Mucosa of stomach (tissue), 1 donor: Measurements from ENCODE around the gene ARHGDIB.

ENCODE experiments used
- H3K27me3 ChIP-seq: one replicate; pipeline ENCODE4 v1.7.0; 2013; ENCODE audit warnings: mild to moderate bottlenecking, low read length; ENCODE audit not compliant: control insufficient read depth, insufficient read depth
- H3K36me3 ChIP-seq: one replicate; pipeline ENCODE4 v1.7.0; 2013; ENCODE audit warnings: low read length; ENCODE audit not compliant: control insufficient read depth, insufficient read depth
- H3K4me1 ChIP-seq: one replicate; pipeline ENCODE4 v1.7.0; 2013; ENCODE audit warnings: mild to moderate bottlenecking, low read length; ENCODE audit not compliant: control insufficient read depth, insufficient read depth
- H3K4me3 ChIP-seq: one replicate; pipeline ENCODE4 v1.7.0; 2013; ENCODE audit warnings: low read length
- H3K9ac ChIP-seq: one replicate; pipeline ENCODE4 v1.7.0; 2013; ENCODE audit warnings: mild to moderate bottlenecking, low read length, moderate library complexity
- H3K9me3 ChIP-seq: one replicate; pipeline ENCODE4 v1.7.0; 2013; ENCODE audit warnings: mild to moderate bottlenecking, low read length, moderate library complexity; ENCODE audit not compliant: control insufficient read depth
- donor health status: Pancreatic carcinoma.

The ARHGDIB gene

DNA sequence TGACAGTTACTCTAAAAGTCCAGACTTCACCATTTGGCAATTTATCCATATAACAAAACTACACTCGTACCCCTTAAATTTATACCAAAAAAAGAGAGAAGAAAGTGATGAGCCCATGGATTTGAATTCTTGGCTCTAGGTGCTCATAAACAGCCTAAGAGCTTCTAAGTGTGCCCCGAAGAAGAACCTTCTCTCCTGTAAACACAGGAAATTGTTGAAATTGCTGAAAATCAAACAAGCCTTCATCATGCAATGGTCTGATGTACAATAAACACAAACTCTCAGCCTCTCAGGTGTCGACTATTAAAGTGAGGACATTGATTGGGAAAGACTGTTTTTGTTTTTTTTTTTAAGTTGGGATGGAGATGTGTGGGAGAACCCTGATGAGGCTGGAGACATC, 33.2 kb upstream of the ARHGDIB start:
- H3K4me1 ChIP-seq = no peaks in the 10 kb centered on the region

DNA sequence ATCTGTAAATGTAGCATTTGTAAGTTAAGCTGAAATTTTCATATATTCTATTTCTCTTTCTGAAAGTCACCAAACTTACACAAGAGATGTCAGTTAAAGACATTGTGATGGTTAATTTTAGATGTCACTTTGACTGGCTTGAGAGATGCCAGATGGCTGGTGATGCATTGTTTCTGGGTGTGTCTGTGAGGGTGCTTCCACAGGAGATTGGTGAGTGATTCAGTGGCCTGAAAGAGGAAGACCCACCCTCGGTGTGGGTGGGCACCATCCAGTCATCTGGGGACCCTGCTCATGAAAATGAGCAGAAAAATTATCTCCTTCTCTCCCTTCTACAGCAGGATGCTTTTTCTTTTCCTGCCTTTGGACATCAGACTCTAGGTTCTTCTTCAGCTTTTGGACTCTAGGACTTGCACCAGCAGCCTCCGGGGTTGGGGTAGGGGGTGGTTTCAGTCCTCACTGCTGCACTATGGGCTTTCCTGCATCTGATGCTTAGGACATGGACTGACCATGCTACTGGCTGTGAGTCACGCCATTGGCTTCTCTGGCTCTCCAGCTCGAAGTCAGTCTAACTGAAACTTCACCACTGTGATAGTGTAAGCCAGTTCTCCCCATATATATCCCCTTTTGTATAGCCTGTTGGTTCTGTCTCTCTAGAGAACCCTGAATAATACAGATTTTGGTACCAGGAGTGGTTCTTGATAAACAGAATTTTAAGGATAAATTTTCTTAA, 32.3 kb upstream of the ARHGDIB start:
- H3K4me1 ChIP-seq = no peaks in the 10 kb centered on the region
- no peaks in the 10 kb centered on the region for H3K36me3 ChIP-seq
- no peaks in the 10 kb centered on the region for H3K9me3 ChIP-seq
- H3K27me3 ChIP-seq = no peaks in the 10 kb centered on the region
- H3K9ac ChIP-seq = no peak overlapping the region
- no peak overlapping the region for H3K4me3 ChIP-seq

More for the DNA sequence above, 33.2 kb upstream of the ARHGDIB start:
- H3K9ac ChIP-seq = no peak overlapping the region
- no peaks in the 10 kb centered on the region for H3K36me3 ChIP-seq
- no peaks in the 10 kb centered on the region for H3K9me3 ChIP-seq
- H3K27me3 ChIP-seq = no peaks in the 10 kb centered on the region
- no peak overlapping the region for H3K4me3 ChIP-seq

- no peak overlapping the region for H3K9ac ChIP-seq
- no peaks in the 10 kb centered on the region for H3K9me3 ChIP-seq
- no peaks in the 10 kb centered on the region for H3K4me1 ChIP-seq
- no peaks in the 10 kb centered on the region for H3K36me3 ChIP-seq
- no peak overlapping the region for H3K4me3 ChIP-seq
- H3K27me3 ChIP-seq = no peaks in the 10 kb centered on the region
These were observed 31.7 kb upstream of the ARHGDIB start for GRCh38 chr12:14993117-14993516.

DNA sequence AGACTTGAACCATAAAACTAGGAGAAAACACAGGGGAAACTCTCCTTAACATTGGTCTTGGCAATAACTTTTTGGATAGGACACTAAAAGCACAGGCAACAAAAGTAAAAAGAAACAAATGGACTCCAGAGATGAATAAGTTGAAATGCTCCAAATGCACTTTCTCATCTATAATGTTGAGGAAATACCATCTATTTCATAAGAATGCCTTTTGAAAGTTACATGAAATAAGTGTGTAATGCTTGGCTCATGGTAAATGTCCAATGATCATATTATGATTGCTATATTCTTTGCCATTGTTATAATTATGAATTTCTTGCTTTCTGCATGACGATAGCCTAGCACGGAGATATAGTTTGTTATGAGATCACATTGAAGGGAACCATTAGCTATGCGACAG, 31.3 kb upstream of the ARHGDIB start:
- no peak overlapping the region for H3K4me3 ChIP-seq
- H3K36me3 ChIP-seq = no peaks in the 10 kb centered on the region
- no peaks in the 10 kb centered on the region for H3K4me1 ChIP-seq
- no peaks in the 10 kb centered on the region for H3K27me3 ChIP-seq
- H3K9me3 ChIP-seq = no peaks in the 10 kb centered on the region
- H3K9ac ChIP-seq = no peak overlapping the region

DNA sequence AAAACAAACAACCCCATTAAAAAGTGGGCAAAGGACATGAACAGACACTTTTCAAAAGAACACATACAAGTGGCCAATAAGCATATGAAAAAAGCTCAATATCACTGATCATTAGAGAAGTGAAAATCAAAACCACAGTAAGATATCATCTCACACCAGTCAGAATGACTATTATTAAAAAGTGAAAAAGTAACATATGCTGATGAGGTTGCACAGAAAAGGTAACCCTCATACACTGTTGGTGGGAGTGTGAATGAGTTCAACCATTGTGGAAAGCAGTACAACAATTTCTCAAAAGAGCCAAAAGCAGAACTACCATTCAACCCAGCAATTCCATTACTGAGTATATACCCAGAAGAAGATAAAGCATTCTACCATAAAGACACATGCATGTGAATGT, 29.7 kb upstream of the ARHGDIB start:
- no peaks in the 10 kb centered on the region for H3K36me3 ChIP-seq
- H3K4me1 ChIP-seq = no peaks in the 10 kb centered on the region
- no peaks in the 10 kb centered on the region for H3K9me3 ChIP-seq
- no peaks in the 10 kb centered on the region for H3K27me3 ChIP-seq
- no peak overlapping the region for H3K9ac ChIP-seq
- no peak overlapping the region for H3K4me3 ChIP-seq

- H3K36me3 ChIP-seq = no peaks in the 10 kb centered on the region
- no peak overlapping the region for H3K4me3 ChIP-seq
- no peaks in the 10 kb centered on the region for H3K4me1 ChIP-seq
- no peak overlapping the region for H3K9ac ChIP-seq
- no peaks in the 10 kb centered on the region for H3K9me3 ChIP-seq
- H3K27me3 ChIP-seq = no peaks in the 10 kb centered on the region
These were observed 28.4 kb upstream of the ARHGDIB start for GRCh38 chr12:14989790-14990189.

DNA sequence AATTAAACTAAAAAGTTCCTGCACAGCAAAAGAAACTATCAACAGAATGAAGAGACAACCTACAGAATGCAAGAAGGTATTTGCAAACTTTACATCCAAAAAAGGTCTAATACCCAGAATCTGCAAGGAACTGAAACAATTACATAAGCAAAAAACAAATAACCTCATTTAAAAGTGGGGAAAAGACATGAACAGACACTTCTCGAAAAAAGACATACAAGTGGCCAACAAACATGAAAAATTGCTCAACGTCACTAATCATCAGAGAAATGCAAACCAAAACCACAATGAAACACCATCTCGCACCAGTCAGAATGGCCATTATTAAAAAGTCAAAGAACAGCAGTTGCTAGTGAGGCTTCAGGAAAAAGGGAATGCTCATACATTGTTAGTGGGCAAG, 26.6 kb upstream of the ARHGDIB start:
- Histone ChIP-seq H3K27me3 (no peaks in the 10 kb centered on the region), H3K9ac (no peak overlapping the region), H3K4me3 (no peak overlapping the region), H3K36me3 (no peaks in the 10 kb centered on the region), H3K9me3 (no peaks in the 10 kb centered on the region), H3K4me1 (no peaks in the 10 kb centered on the region)

DNA sequence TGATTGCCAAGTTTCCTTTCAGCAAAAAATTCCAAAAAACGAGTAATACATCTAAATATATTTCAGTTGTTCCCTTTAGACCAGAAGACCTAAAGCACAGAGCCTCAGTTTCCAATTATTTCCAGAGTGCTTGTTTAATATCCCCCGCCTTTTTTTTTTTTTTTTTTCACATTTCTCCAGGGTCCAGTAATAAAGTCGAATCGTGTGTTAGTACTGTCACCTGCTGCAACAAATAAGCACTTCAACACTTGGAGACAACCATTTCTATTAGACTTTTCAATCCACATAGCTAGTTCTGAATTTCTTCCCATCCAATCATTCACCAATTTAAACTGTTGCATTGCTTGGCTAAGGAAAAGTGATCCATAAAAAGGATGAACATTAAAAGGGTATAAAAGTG, 25.0 kb upstream of the ARHGDIB start:
- Histone ChIP-seq H3K4me1 (no peaks in the 10 kb centered on the region), H3K9me3 (no peaks in the 10 kb centered on the region), H3K27me3 (no peaks in the 10 kb centered on the region), H3K9ac (no peak overlapping the region), H3K36me3 (no peaks in the 10 kb centered on the region), H3K4me3 (no peak overlapping the region)

DNA sequence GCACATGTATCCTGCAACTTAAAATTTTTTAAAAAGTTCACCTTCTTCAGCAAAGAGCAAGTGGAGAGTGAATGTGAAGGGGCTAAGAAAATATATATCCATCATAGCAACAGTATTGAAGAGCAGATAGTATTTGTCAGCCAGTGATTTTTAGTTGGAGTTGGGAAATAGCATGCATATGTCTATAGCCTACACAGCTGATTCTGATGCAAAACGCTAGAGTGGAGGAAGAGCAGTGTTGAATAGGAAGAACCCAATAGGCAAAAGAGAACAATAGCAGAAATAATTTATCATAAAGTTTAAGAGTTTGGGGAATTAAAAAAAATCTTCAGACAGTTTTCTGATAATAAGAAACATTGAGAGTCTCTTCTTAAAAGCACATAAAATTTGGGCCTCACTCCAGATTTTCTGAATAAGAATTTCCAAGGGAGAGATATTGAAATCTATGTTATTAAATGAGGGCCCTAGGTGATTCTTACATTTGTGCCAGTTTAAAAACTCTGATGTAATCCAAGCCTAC, 23.4 kb upstream of the ARHGDIB start:
- no peaks in the 10 kb centered on the region for H3K27me3 ChIP-seq
- H3K4me1 ChIP-seq = no peaks in the 10 kb centered on the region
- no peaks in the 10 kb centered on the region for H3K9me3 ChIP-seq
- no peak overlapping the region for H3K4me3 ChIP-seq
- H3K36me3 ChIP-seq = no peaks in the 10 kb centered on the region
- H3K9ac ChIP-seq = no peak overlapping the region

GRCh38 chr12:14984036-14984435, 22.6 kb upstream of the ARHGDIB start:
- H3K27me3 ChIP-seq = no peaks in the 10 kb centered on the region
- no peak overlapping the region for H3K4me3 ChIP-seq
- H3K4me1 ChIP-seq = no peaks in the 10 kb centered on the region
- H3K9ac ChIP-seq = no peak overlapping the region
- H3K36me3 ChIP-seq = no peaks in the 10 kb centered on the region
- no peaks in the 10 kb centered on the region for H3K9me3 ChIP-seq

DNA sequence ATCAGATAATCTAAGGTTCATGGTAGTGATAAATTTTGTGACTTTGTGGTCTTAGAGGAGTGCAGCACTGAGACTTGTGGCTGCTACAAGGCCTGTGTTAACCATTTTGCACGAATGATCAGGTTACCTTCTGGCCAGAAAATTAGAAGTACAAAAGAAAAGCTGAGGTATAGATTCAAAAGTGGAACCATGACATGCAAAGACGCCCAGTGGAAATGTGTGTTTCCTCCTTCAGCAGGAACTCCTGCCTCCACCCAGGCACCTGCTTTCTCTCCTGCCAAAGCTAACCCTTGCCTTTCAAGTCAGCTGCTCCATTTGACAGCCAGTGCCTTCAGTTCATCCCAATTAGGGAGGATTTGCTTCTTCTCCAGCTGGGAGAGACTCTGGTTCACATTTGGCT, 21.6 kb upstream of the ARHGDIB start:
- no peaks in the 10 kb centered on the region for H3K27me3 ChIP-seq
- no peaks in the 10 kb centered on the region for H3K9me3 ChIP-seq
- no peaks in the 10 kb centered on the region for H3K4me1 ChIP-seq
- H3K36me3 ChIP-seq = no peaks in the 10 kb centered on the region
- no peak overlapping the region for H3K4me3 ChIP-seq
- no peak overlapping the region for H3K9ac ChIP-seq

DNA sequence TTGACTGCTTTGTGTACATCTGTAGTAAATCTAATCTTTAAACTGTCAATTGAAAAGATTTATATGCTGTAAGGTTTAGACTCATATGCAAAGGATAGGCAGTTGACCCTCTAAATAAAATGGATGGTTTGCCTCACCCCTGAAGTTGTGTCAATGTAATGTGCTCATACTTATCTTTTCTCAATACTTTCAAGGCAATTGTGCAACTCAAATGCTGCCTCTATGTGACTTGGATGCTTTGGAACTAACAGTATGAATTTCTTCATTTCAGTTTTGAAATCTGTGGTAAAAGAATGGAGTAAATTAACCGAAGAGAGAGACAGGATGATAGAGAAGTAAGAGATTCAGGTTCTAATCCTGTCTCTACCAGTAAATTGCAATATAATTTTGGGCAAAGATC, 21.2 kb upstream of the ARHGDIB start:
- Histone ChIP-seq H3K9ac (no peak overlapping the region), H3K4me1 (no peaks in the 10 kb centered on the region), H3K9me3 (no peaks in the 10 kb centered on the region), H3K27me3 (no peaks in the 10 kb centered on the region), H3K4me3 (no peak overlapping the region), H3K36me3 (no peaks in the 10 kb centered on the region)

GRCh38 chr12:14981049-14981448, 19.6 kb upstream of the ARHGDIB start:
- no peaks in the 10 kb centered on the region for H3K36me3 ChIP-seq

More at GRCh38 chr12:14981049-14981448, 19.6 kb upstream of the ARHGDIB start:
- H3K9me3 ChIP-seq = no peaks in the 10 kb centered on the region
- H3K4me1 ChIP-seq = no peaks in the 10 kb centered on the region
- no peak overlapping the region for H3K9ac ChIP-seq
- H3K4me3 ChIP-seq = no peak overlapping the region
- no peaks in the 10 kb centered on the region for H3K27me3 ChIP-seq
